GM12865 (cell line): ENCODE measurements around the gene RTN4.

Experiments
- DNase-seq: peaks from one replicate; pipeline ENCODE4 v3.0.0; 2010; ENCODE audit warnings: low read depth
- H3K4me3 ChIP-seq: 2 replicates; pipeline ENCODE4 v1.5.1; 2011; ENCODE audit warnings: mild to moderate bottlenecking, low read depth, low read length, control low read depth
- CTCF ChIP-seq: IDR thresholded peaks from 2 replicates; pipeline ENCODE4 v1.5.1; 2011; ENCODE audit warnings: low read length, control low read depth, low read depth, inconsistent platforms; ENCODE audit not compliant: insufficient read depth; ENCODE audit errors: missing control alignments

The RTN4 gene

GRCh38 chr2:55035716-55036115 is 14.5 kb downstream of the RTN4 start:
- TF ChIP-seq CTCF, result no peak
- DNase-seq, result no peak
- peak overlapping the region; percentile 7; the same call in 1 of the 2 replicates for H3K4me3 ChIP-seq

- TF ChIP-seq CTCF, result no peak
- DNase-seq, result no peak
- no peak overlapping the region for H3K4me3 ChIP-seq
Observed at GRCh38 chr2:55033921-55034320, 16.3 kb downstream of the RTN4 start.

DNA sequence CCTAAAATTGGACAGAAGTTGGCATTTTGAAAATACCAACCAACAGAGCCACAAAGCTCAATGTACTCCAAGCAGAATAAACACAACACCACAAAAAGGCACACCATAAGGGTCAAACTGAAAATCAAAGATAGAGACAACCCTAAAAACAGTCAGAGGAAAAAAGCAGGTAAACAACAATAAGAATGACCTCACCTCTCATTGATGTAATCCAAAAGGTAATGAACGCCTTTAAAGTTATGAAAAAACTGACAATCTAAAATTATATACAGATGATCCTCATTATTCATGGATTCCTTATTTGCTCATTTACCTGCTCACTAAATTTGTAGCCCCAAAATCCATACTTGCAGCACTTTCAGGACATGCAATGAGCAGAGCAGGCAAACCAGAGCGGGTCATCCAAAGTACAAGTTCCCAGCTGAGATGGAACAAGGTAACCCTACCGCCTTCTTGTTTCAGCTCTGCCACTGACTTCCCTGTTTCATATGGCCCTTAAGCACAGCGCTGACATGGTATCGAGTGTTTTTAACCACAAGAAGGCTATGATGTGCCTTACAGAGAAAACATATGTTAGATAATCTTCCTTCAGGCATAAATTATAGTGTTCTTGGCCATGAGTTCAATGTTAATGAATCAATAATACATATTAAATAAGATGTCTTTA is 17.0 kb downstream of the RTN4 start:
- no peak for TF ChIP-seq CTCF
- no peak overlapping the region for H3K4me3 ChIP-seq
- peak; percentile 87 for DNase-seq

DNA sequence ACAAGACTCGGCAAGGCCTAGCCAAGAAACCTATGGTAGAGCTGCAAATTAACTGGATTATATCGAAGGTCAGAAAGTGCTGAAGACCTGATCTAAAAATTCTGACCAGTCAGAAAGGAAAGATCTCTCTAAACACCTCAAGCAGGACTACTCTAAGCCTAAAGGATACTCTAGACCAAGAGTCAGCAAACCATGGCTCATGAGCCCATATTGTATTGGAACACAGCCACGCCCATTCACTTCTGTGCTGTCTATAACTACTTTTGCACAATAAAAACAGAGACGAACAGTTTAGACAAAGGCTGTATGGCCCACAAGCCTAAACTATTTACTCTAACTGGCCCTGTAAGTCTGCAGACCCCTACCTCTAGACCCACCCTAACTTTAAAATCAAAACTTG is 18.7 kb downstream of the RTN4 start:
- no peak for TF ChIP-seq CTCF
- no peak overlapping the region for H3K4me3 ChIP-seq
- no peak for DNase-seq

DNA sequence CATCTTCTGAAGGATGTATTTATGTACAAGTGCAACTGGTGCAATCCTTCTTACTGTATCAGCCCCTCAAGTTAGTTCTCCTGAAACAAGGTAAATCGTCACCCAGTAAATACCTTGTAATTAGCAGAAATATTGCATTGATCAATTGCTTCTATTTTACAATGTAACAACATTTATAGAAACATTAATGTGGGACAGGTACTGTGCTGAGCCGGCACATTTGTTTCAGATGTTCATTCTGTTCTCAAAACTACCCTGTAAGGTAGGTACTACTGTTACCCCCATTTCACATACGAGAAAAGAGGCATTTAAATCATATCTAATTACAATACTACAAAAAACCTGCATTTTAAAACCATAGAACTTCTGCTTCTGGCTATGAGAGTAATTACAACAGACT is 19.5 kb downstream of the RTN4 start:
- TF ChIP-seq CTCF, result no peak
- H3K4me3 ChIP-seq, result no peak overlapping the region
- no peak for DNase-seq

GRCh38 chr2:55029098-55029497 is 21.2 kb downstream of the RTN4 start:
- H3K4me3 ChIP-seq, result no peak overlapping the region
- DNase-seq, result no peak
- TF ChIP-seq CTCF, result no peak

DNA sequence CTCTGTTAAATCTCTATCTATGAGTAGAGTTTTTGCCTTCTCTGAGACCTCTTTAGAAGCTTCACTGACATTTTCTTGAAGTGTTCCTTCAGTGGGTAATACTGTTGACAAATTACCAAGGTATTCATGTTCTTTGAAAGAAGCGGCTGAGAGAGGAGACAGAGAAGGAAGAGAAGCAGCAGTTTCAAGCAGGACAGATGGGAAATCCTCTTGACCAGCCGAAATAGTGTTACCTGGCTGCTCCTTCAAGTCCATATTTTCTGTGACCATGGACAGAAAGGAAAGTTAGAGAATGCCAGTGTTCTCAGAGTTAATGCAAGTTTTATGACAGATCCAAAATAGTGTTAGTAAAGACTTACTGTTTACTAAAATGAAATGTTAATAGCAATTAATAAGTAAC is 23.0 kb downstream of the RTN4 start:
- no peak for TF ChIP-seq CTCF
- H3K4me3 ChIP-seq, result no peak overlapping the region
- DNase-seq, result no peak
